Adrenal gland (tissue), 12 donors: ENCODE results near the gene PCDHGA9. TPM values are rescaled to one million over a fixed set of nuclear protein-coding genes. Genes with fewer than 3 reads are reported as not detected.

Experiments used
- DNase-seq, 7 donors: peaks; one replicate each; pipeline ENCODE4 v3.0.0-alpha.2; 2019 to 2020
- H3K27ac ChIP-seq, 5 donors: fragments of 200-600 bp; sonication (generic) in 4 of 5; 1 replicate in 3 of 5; 2 replicates in 2 of 5; pipeline versions ENCODE4 v1.5.1 to v1.8.0; 2016 to 2020; ENCODE audit warnings: mild to moderate bottlenecking in 1 of 5
- H3K27me3 ChIP-seq: fragments of 200-600 bp; 2 replicates; pipeline ENCODE4 v1.8.0; 2021
- H3K36me3 ChIP-seq, 2 donors: fragments of 200-600 bp; replicated peaks in 1 of 2; 1 replicate in 1 of 2; 2 replicates in 1 of 2; pipeline versions ENCODE4 v1.5.1 to v1.8.0; 2018 to 2022
- H3K4me1 ChIP-seq, 2 donors: fragments of 200-600 bp; replicated peaks in 1 of 2; 1 replicate in 1 of 2; 2 replicates in 1 of 2; pipeline versions ENCODE4 v1.5.1 to v1.8.0; 2018 to 2021
- H3K4me3 ChIP-seq, 4 donors: fragments of 200-600 bp; sonication (generic) in 3 of 4; one replicate each; pipeline ENCODE4 v1.5.1; 2016 to 2018
- H3K9me3 ChIP-seq, 3 donors: fragments of 200-600 bp; sonication (generic) in 1 of 3; replicated peaks in 1 of 3; 1 replicate in 2 of 3; 2 replicates in 1 of 3; pipeline versions ENCODE4 v1.5.1 to v1.8.0; 2016 to 2021
- CTCF ChIP-seq, 6 experiments: fragments of 450-650 bp in 4 of 6; fragments of 200-600 bp in 2 of 6; sonication (generic) in 1 of 6; IDR thresholded peaks; 1 replicate in 5 of 6; 2 replicates in 1 of 6; pipeline versions ENCODE4 v1.5.1 to v1.8.0; 2016 to 2021; ENCODE audit warnings: antibody characterized with exemption in 6 of 6, mild to moderate bottlenecking in 2 of 6, moderate library complexity in 1 of 6
- POLR2A ChIP-seq, 2 donors: fragments of 450-650 bp; IDR thresholded peaks; one replicate each; pipeline ENCODE4 v1.6.1; 2017; ENCODE audit warnings: antibody characterized with exemption in 2 of 2, mild to moderate bottlenecking in 2 of 2, moderate library complexity in 1 of 2
- WGBS, 4 donors: extraction: QIAGEN DNeasy Blood & Tissue Kit in 2 of 4; methylation state at CpG; one replicate each; pipeline versions ENCODE4 v1.1.5 to v1.1.7; 2013 to 2017; 5-methylcytosine and 5-hydroxymethylcytosine counted together
- intact Hi-C, 2 donors: fragments of 100-400 bp; cut with DNase I; formaldehyde crosslinking; loops; one replicate each; pipeline versions ENCODE4 v1.14.1 to v1.15.0; 2022 to 2023
- polyA plus RNA-seq, 3 donors: library from polyadenylated mRNA; stranded (reverse); fragments of 200-250 nt in 2 of 3; fragments of 350-450 nt in 1 of 3; fragmentation: Illumina TruSeq in 1 of 3; extraction: RNeasy Lipid Tissue Mini Kit (QIAGEN cat#74804) in 1 of 3; gene quantifications; one replicate each; pipeline ENCODE4 v1.2.3, GENCODE V29; 2013 to 2014
- total RNA-seq, 9 donors: library from RNA; depleted of rRNA in 4 of 9; stranded (reverse); fragments of >200 nt in 4 of 9; fragments of 120-200 nt in 1 of 9; fragmentation: NEBNext Ultra II Directional in 1 of 9; extraction: Animal tissue kit (Norgen Biotek cat#: 25700) in 1 of 9; gene quantifications; one replicate each; pipeline versions ENCODE4 v1.1.0 to v1.2.4, GENCODE V29; 2013 to 2023
- donor health status: healthy with polysubstance abuse.
- donor health status: Bipolar disorder and iron deficiency.
- donor health status: DM: yes; HTN: yes; CAD: no.
- donor health status: DM: no; HTN: no; CAD: no.
- donor health status: DM: no; HTN: no; CAD: no.
- donor health status: DM: yes; HTN: yes; CAD: no.

PCDHGA9 gene
- total and polyA plus RNA-seq, 12 donors, result 0.17 to 8.6 (median 5.1) TPM

- intact Hi-C loops, result no loop called here
- no peaks in the 10 kb centered on the region for H3K36me3 ChIP-seq
- H3K27me3 ChIP-seq, result no peaks in the 10 kb centered on the region
- peaks cover 0 to 24% (median 14%) of the 10 kb centered on the region in 3 donors for H3K9me3 ChIP-seq
- no peak for TF ChIP-seq CTCF (IDR thresholded peaks at IDR 0.05)
- TF ChIP-seq POLR2A (IDR thresholded peaks at IDR 0.05), result no peak
- no peaks in the 10 kb centered on the region for H3K4me1 ChIP-seq
- DNase-seq, result no peak
- H3K27ac ChIP-seq, result no peak overlapping the region
- WGBS, 4 donors, result 42 to 93% (median 63%) methylated on average over 3 to 19 of the region's 19 CpGs
- H3K4me3 ChIP-seq, result no peak overlapping the region
Measured at GRCh38 chr5:141356950-141357349, 45.6 kb upstream of the PCDHGA9 start.

- no peak within 1 kb of the TSS for H3K27ac ChIP-seq
- no peaks in the 10 kb centered on the region for H3K27me3 ChIP-seq
- no peak for DNase-seq
- intact Hi-C loops, result no loop called here
- TF ChIP-seq CTCF (IDR thresholded peaks at IDR 0.05) (peak in 3 of 6 experiments; percentile 6 to 23 (median 16)), POLR2A (IDR thresholded peaks at IDR 0.05) (no peak)
- H3K36me3 ChIP-seq, result no peaks in the 10 kb centered on the region
- H3K4me1 ChIP-seq, result no peaks in the 10 kb centered on the region
- H3K9me3 ChIP-seq, result peaks cover 0 to 43% (median 10%) of the 10 kb centered on the region in 3 donors
- no peak within 1 kb of the TSS for H3K4me3 ChIP-seq
- WGBS, 4 donors, result 13 to 26% (median 15%) methylated on average over 15 to 24 of the region's 24 CpGs
Measured at GRCh38 chr5:141359790-141360426, 42.7 kb upstream of the PCDHGA9 start, which contains the start of gene PCDHGB2. Gene PCDHGB2 (plus strand): TSS chr5:141359994. CDS start chr5:141360136, 142 bp downstream.

- 29 to 43% (median 33%) methylated on average over 13 to 15 of the region's 15 CpGs for WGBS, 4 donors
- intact Hi-C loops, result no loop called here
Measured at GRCh38 chr5:141360685-141361084, 41.9 kb upstream of the PCDHGA9 start.

GRCh38 chr5:141362719-141363118 lies 39.9 kb upstream of the PCDHGA9 start:
- no peak overlapping the region for H3K27ac ChIP-seq
- DNase-seq, result no peak
- intact Hi-C loops, result no loop called here
- H3K4me1 ChIP-seq, result no peaks in the 10 kb centered on the region
- H3K9me3 ChIP-seq, result peaks cover 0 to 52% (median 15%) of the 10 kb centered on the region in 3 donors
- TF ChIP-seq POLR2A (IDR thresholded peaks at IDR 0.05), result no peak
- TF ChIP-seq CTCF (IDR thresholded peaks at IDR 0.05), result no peak
- H3K4me3 ChIP-seq, result no peak overlapping the region
- no peaks in the 10 kb centered on the region for H3K27me3 ChIP-seq
- no peaks in the 10 kb centered on the region for H3K36me3 ChIP-seq

More at GRCh38 chr5:141360685-141361084, 41.9 kb upstream of the PCDHGA9 start:
- no peak for TF ChIP-seq POLR2A (IDR thresholded peaks at IDR 0.05)
- TF ChIP-seq CTCF (IDR thresholded peaks at IDR 0.05), result no peak
- Histone ChIP-seq H3K36me3 (no peaks in the 10 kb centered on the region), H3K27ac (no peak overlapping the region), H3K27me3 (no peaks in the 10 kb centered on the region), H3K4me3 (no peak overlapping the region), H3K9me3 (peaks cover 0 to 51% (median 10%) of the 10 kb centered on the region in 3 donors), H3K4me1 (no peaks in the 10 kb centered on the region)
- DNase-seq, result no peak
